ENCODE results near the gene WBP1L.
A peak's percentile ranks its signal among the peaks of the same experiment; 100 is the strongest.
"Not testable (repeated sequence)": the region's sequence is repeated elsewhere in the genome, so short reads cannot be mapped to it uniquely, and the experiment has no call there.

The WBP1L gene

DNA sequence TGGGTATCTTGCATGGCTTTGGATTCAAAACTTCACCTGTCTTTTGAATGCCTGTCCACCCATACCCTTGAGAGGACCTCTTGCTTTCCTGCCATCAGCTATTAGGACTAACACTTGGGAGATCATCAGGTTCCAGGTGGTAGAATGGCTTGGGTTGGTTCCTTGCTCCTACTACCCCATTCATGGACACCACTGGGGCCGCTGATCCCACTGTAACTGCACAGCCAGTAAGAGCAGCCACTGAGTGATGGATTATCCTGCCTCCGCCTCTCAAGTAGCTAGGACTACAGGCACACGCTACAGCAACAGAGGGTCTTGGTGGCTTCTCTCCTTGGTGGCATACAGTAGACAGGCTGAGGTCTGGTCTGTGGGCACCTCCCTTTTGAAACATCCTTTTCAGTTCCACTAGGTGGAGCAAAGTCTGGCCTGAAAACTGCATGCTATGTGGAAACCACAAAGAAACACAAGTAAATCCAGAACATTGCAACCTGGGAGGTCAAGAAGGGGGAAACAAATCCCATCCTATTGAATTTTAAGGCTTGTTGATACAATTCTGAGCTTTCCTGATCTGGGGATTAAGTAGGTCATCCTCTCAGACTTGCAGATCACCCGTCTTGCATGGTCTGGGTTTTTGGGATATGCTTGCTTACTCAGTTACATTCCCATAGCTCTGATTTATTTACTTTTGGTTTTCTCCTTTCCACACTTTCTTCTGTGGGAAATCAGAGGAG is 9.4 kb downstream of the WBP1L start:
- 0 out of 2 replicates have a peak, but pooled peaks cover under 1% of the 10 kb centered on the region for H3K9me3 ChIP-seq
- H3K9ac ChIP-seq: no peak overlapping the region; the same call in 1 of the 2 replicates
- H3K36me3 ChIP-seq: peaks cover 36% of the 10 kb centered on the region
- H3K4me1 ChIP-seq: peaks cover 32% of the 10 kb centered on the region
- no peak overlapping the region for H3K4me3 ChIP-seq
- H4K20me1 ChIP-seq: peaks cover 56% of the 10 kb centered on the region
- H3K27ac ChIP-seq: 0 out of 2 replicates have a peak overlapping the region, but pooled peaks have one; percentile 7
- H3K4me2 ChIP-seq: peak overlapping the region; percentile 20
- no peak for TF ChIP-seq Cebpa-rat (IDR thresholded peaks at IDR 0.05)
- H3K27me3 ChIP-seq: no peaks in the 10 kb centered on the region

DNA sequence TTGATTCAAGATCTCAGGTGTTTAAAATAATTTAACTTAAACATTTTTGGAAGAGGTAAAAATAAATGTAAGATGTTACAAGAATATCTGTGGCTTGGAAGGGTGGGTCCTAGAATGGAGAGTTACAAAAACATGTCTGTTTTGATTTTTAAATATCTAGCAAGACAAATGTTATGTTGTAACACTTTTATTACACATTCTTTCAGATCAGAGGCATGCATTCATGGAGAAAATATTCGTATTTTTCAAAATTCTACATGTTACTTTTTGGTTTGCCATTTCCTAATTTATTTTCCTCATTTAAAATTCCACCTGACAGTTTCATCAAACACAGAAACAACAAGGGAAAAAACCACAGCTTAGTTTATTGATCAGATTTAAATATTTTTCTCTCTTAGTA is 10.0 kb downstream of the WBP1L start:
- Histone ChIP-seq H3K4me2 (peak overlapping the region; percentile 20; the same call in 1 of the 2 replicates), H4K20me1 (peaks cover 56% of the 10 kb centered on the region), H3K27me3 (no peaks in the 10 kb centered on the region), H3K27ac (no peak overlapping the region), H3K4me1 (peaks cover 32% of the 10 kb centered on the region), H3K4me3 (no peak overlapping the region), H3K9ac (no peak overlapping the region), H3K9me3 (0 out of 2 replicates have a peak, but pooled peaks cover 6% of the 10 kb centered on the region), H3K36me3 (peaks cover 36% of the 10 kb centered on the region)
- TF ChIP-seq Cebpa-rat (IDR thresholded peaks at IDR 0.05): no peak

DNA sequence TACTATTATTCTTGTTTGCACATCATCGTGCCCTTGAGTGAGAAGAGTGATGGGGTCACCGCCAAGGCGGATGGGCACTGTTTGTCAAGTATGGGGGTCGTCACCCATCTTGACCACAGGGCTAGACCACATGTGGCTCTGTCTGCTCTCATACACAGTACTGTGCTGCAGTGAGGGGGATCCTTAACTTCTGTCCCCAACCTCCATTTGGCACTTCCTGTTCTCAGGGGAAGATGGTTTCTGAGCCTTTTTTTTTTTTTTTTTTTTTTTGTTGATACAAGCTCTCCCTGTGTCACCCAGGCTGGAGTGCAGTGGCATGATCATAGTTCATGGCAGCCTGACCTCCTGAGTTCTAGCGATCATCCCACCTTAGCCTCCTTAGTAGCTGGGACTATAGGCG is 13.6 kb downstream of the WBP1L start:
- peaks cover 35% of the 10 kb centered on the region for H3K4me1 ChIP-seq
- H3K27ac ChIP-seq: no peak overlapping the region
- no peak overlapping the region for H3K9ac ChIP-seq
- H4K20me1 ChIP-seq: peaks cover 41% of the 10 kb centered on the region
- TF ChIP-seq Cebpa-rat (IDR thresholded peaks at IDR 0.05): no peak
- peaks cover 42% of the 10 kb centered on the region for H3K36me3 ChIP-seq
- H3K27me3 ChIP-seq: no peaks in the 10 kb centered on the region
- no peak overlapping the region for H3K4me2 ChIP-seq
- H3K4me3 ChIP-seq: no peak overlapping the region
- H3K9me3 ChIP-seq: peaks cover 17% of the 10 kb centered on the region

DNA sequence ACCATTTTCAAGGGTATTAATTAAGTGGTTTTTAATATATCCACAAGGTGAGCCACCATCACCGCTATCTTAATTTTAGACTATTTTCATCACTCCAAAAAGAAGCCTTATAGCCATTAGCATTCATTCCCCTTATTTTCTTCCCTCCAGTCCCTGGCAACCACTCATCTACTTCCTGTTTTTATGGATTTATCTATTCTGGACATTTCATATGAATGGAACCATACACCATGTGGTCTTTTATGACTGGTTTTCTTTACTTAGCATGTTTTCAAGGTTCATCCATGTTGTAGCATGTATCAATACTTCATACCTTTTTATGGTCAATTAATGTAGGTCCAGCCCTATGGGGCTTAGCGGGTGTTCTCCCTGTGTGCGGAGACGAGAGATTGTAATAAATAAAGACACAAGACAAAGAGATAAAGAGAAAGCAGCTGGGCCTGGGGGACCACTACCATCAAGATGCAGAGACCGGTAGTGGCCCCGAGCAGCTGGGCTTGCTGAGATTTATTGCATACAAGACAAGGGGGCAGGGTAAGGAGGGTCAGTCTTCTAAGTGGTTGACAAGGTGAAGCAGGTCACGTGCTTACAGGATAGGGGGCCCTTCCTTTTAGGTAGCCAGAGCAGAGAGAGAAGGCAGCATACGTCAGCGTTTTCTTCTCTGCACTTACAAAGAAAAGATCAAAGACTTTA is 14.6 kb downstream of the WBP1L start:
- TF ChIP-seq Cebpa-rat (IDR thresholded peaks at IDR 0.05): no peak
- Histone ChIP-seq H3K4me1 (peaks cover 24% of the 10 kb centered on the region), H3K27me3 (no peaks in the 10 kb centered on the region), H3K9me3 (peaks cover 17% of the 10 kb centered on the region), H4K20me1 (peaks cover 30% of the 10 kb centered on the region), H3K27ac (no peak overlapping the region), H3K9ac (no peak overlapping the region), H3K4me3 (no peak overlapping the region), H3K4me2 (no peak overlapping the region), H3K36me3 (peaks cover 50% of the 10 kb centered on the region)

DNA sequence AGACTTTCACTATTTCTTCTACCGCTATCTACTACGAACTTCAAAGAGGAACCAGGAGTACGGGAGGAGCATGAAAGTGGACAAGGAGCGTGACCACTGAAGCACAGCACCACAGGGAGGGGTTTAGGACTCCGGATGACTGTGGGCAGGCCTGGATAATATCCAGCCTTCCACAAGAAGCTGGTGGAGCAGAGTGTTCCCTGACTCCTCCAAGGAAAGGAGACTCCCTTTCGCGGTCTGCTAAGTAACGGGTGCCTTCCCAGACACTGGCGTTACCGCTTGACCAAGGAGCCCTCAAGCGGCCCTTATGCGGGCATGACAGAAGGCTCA is 15.2 kb downstream of the WBP1L start:
- H3K27me3 ChIP-seq, H3K27ac ChIP-seq, H3K4me2 ChIP-seq, H3K4me3 ChIP-seq, H3K9ac ChIP-seq: not testable (repeated sequence)
- peaks cover 17% of the 10 kb centered on the region for H3K9me3 ChIP-seq
- H4K20me1 ChIP-seq: peaks cover 25% of the 10 kb centered on the region
- H3K4me1 ChIP-seq: peaks cover 21% of the 10 kb centered on the region; the same call in 1 of the 2 replicates
- peaks cover 55% of the 10 kb centered on the region for H3K36me3 ChIP-seq

DNA sequence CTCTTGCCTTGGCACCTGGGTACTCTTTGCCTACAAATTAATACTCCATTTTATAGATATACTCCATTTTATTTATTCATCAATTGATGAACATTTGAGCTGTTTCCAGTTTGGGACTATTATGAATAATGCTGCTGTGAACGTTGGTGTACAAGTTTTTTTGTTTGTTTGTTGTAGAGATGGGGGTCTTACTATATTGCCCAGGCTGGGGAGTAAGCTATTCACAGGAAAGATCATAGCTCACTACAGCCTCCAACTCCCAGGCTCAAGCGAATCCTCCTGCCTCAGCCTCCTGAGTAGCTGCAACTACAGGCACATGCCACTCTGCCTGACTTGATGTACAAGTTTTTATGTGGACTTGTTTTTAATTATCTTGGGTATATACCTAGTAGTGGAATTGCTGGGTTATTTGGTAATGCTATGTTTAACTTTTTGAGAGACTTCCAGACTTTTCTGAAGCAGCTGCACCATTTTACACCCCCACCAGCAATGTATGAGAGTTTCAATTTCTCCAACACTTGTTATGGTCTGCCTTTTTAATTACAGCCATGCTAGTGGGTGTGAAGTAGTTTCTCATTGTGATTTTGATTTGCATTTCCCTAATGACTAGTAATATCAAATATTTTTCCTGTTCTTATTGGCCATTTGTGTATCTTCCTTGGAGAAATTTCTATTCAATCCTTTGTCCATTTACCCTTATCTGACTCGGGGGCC is 15.9 kb downstream of the WBP1L start:
- Histone ChIP-seq H3K4me1 (peaks cover 17% of the 10 kb centered on the region; the same call in 1 of the 2 replicates), H3K27me3 (no peaks in the 10 kb centered on the region), H3K36me3 (peaks cover 55% of the 10 kb centered on the region), H3K4me3 (no peak overlapping the region), H4K20me1 (peaks cover 18% of the 10 kb centered on the region; the same call in 1 of the 2 replicates), H3K9me3 (peaks cover 17% of the 10 kb centered on the region), H3K27ac (no peak overlapping the region), H3K9ac (no peak overlapping the region), H3K4me2 (no peak overlapping the region)
- TF ChIP-seq Cebpa-rat (IDR thresholded peaks at IDR 0.05): no peak

DNA sequence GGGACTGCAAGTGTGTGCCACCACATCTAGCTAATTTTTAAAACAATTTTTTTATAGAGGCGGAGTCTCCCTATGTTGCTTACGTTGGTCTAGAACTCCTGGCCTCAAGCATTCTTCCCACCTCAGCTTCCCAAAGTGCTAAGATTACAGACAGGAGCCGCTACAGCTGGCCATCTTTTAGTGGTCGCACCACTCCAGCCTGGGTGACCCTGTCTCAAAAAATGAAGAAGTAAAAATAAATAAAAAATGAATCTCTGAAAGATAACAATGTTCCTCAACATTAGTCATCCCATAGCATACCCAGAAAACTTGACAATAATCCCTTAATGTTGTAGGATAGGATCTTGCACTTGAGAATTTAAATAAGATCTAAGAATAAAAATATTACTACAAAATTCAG is 18.2 kb downstream of the WBP1L start:
- Histone ChIP-seq H3K27ac (no peak overlapping the region), H4K20me1 (no peaks in the 10 kb centered on the region; the same call in 1 of the 2 replicates), H3K27me3 (no peaks in the 10 kb centered on the region), H3K4me3 (no peak overlapping the region), H3K4me2 (no peak overlapping the region; the same call in 1 of the 2 replicates), H3K4me1 (peaks cover 25% of the 10 kb centered on the region), H3K36me3 (peaks cover 59% of the 10 kb centered on the region), H3K9ac (no peak overlapping the region), H3K9me3 (peaks cover 17% of the 10 kb centered on the region)
- TF ChIP-seq Cebpa-rat (IDR thresholded peaks at IDR 0.05): no peak

DNA sequence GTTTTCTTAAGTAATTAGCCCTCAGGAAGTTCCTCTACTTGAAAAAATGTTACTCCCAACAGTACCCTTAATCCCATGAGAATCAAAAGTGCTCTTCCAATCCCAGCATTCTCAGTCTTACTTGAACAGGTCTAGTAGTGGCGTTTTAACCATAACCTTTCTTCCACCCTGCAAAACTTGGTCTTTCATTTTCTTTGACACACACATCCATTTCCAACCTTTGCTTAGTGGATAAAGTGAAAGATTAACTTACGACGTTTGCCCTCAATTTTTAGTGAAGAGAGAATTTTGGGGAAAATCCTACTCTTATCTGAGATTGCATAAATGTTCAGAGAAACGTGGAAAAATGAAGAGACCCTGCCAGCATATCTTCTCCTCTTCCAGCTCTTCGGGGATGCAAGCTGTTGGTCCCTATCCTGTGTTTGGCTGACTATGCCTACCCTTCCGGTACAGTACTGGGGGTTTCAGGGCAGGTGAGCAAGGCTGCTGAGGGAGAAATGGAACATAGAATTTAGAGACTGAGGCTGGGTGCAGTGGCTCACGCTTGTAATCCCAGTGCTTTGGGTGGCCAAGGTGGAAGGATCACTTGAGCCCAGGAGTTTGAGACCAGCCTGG is 18.8 kb downstream of the WBP1L start:
- H3K9ac ChIP-seq: no peak overlapping the region
- no peak overlapping the region for H3K4me2 ChIP-seq
- H3K27ac ChIP-seq: no peak overlapping the region
- H4K20me1 ChIP-seq: no peaks in the 10 kb centered on the region; the same call in 1 of the 2 replicates
- H3K9me3 ChIP-seq: peaks cover 17% of the 10 kb centered on the region
- TF ChIP-seq Cebpa-rat (IDR thresholded peaks at IDR 0.05): no peak
- peaks cover 59% of the 10 kb centered on the region for H3K36me3 ChIP-seq
- H3K4me1 ChIP-seq: peaks cover 25% of the 10 kb centered on the region
- H3K27me3 ChIP-seq: no peaks in the 10 kb centered on the region
- H3K4me3 ChIP-seq: no peak overlapping the region

DNA sequence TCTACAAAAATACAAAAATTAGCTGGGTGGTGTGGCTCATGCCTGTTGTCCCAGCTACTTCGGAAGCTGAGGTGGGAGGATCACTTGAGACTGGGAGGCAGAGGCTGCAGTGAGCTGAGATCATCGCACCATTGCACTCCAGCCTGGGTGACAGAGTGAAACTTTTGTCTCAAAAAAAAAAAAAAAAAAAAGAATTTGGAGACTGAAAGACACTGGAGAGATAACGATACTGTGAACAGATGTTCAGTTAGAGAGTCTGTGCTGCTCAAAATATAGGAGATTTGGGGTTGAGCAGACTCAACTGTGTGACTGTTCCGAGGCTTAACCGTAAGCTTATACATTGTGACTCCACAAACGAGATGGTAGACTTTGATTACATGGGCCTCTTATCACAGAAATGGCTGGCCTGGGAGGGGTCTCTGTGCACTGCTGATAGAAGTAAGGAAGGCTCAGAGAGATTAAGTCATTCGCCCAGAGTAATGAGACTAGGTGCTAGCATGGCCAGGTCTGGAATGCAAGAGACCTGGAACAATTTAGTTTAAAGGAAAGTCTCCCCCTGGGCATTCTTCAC is 19.4 kb downstream of the WBP1L start:
- H3K27me3 ChIP-seq: no peaks in the 10 kb centered on the region
- peaks cover 25% of the 10 kb centered on the region for H3K4me1 ChIP-seq
- no peak overlapping the region for H3K4me3 ChIP-seq
- peaks cover 16% of the 10 kb centered on the region for H3K9me3 ChIP-seq
- no peak overlapping the region for H3K4me2 ChIP-seq
- H4K20me1 ChIP-seq: no peaks in the 10 kb centered on the region; the same call in 1 of the 2 replicates
- H3K27ac ChIP-seq: no peak overlapping the region
- no peak for TF ChIP-seq Cebpa-rat (IDR thresholded peaks at IDR 0.05)
- H3K36me3 ChIP-seq: peaks cover 59% of the 10 kb centered on the region
- no peak overlapping the region for H3K9ac ChIP-seq

All from BLaER1 (cell line).